Measurements from ENCODE around the gene ARL6IP1.

DNA sequence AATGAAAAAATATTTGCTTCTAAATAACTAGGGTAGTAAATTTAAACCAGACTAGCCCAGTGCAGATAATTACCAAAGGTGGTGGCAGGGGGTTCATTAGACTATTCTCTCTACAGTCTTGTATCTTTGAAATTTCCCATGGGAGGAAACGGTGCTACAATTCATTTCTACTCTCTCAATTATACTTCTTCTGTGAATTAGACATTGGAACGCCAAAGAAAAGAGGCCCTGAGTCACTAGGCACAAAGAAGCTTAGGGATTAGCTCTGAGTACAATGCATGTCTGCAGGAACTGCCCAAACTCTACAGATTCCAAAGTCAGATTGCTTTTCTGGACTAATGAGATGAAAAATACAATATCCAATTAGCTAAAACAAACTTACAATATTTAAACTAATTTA lies 30.7 kb upstream of the ARL6IP1 start:
- TF ChIP-seq, protein P1, sequence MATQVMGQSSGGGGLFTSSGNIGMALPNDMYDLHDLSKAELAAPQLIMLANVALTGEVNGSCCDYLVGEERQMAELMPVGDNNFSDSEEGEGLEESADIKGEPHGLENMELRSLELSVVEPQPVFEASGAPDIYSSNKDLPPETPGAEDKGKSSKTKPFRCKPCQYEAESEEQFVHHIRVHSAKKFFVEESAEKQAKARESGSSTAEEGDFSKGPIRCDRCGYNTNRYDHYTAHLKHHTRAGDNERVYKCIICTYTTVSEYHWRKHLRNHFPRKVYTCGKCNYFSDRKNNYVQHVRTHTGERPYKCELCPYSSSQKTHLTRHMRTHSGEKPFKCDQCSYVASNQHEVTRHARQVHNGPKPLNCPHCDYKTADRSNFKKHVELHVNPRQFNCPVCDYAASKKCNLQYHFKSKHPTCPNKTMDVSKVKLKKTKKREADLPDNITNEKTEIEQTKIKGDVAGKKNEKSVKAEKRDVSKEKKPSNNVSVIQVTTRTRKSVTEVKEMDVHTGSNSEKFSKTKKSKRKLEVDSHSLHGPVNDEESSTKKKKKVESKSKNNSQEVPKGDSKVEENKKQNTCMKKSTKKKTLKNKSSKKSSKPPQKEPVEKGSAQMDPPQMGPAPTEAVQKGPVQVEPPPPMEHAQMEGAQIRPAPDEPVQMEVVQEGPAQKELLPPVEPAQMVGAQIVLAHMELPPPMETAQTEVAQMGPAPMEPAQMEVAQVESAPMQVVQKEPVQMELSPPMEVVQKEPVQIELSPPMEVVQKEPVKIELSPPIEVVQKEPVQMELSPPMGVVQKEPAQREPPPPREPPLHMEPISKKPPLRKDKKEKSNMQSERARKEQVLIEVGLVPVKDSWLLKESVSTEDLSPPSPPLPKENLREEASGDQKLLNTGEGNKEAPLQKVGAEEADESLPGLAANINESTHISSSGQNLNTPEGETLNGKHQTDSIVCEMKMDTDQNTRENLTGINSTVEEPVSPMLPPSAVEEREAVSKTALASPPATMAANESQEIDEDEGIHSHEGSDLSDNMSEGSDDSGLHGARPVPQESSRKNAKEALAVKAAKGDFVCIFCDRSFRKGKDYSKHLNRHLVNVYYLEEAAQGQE (IDR thresholded peaks at IDR 0.05; ENCODE audit: insufficient read depth in 1 of 2, low read depth in 2 of 2, low read length in 2 of 2), result no peak
- no peak for TF ChIP-seq POLR2AphosphoS5 (IDR thresholded peaks at IDR 0.05; ENCODE audit: low read depth, low read length)
- TF ChIP-seq TAF1 (IDR thresholded peaks at IDR 0.05; ENCODE audit: borderline replicate concordance, insufficient read depth, low read length), result no peak
- TF ChIP-seq FOXP2 (optimal IDR thresholded peaks at IDR 0.05; ENCODE audit: borderline replicate concordance, extremely low read depth, extremely low read length, insufficient read depth), result no peak
- no peak for TF ChIP-seq SIN3A (IDR thresholded peaks at IDR 0.05; ENCODE audit: borderline replicate concordance, insufficient read depth, low read length)
